Esophagus muscularis mucosa (tissue), 3 donors: Measurements from ENCODE around the gene TCF3.

Experiments used
- POLR2A ChIP-seq: fragments of 450-650 bp; IDR thresholded peaks from one replicate; pipeline ENCODE4 v1.6.1; 2017; ENCODE audit warnings: antibody characterized with exemption, moderate library complexity, mild to moderate bottlenecking, low read depth
- TF ChIP-seq, protein P1 (sequence below), 3 experiments: fragments of 200-600 bp in 2 of 3; fragments of 450-650 bp in 1 of 3; sonication (generic) in 2 of 3; IDR thresholded peaks; one replicate each; pipeline ENCODE4 v1.5.1; 2017 to 2019; ENCODE audit warnings: antibody characterized with exemption in 3 of 3, mild to moderate bottlenecking in 2 of 3, moderate library complexity in 1 of 3

DNA sequence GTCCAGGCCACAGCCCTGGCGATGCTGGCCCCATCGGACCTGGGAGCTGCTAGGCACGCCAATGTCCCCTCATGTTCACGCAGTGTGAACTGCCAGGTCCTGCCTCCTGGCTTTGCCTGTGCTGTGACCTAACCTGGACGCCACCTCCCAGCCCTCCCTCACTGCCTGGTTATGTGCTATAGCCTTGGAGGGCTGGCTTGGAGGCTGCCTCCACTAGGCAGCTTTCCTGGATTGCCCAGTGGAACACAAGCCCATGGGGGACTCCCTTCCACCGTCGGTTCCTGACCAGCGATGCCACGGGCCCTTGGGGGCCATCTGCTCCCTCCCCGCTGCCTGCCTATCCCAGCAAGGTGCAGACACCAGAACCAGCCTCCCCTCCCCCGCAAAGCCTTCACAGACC is 31.9 kb downstream of the TCF3 start:
- TF ChIP-seq, protein P1, sequence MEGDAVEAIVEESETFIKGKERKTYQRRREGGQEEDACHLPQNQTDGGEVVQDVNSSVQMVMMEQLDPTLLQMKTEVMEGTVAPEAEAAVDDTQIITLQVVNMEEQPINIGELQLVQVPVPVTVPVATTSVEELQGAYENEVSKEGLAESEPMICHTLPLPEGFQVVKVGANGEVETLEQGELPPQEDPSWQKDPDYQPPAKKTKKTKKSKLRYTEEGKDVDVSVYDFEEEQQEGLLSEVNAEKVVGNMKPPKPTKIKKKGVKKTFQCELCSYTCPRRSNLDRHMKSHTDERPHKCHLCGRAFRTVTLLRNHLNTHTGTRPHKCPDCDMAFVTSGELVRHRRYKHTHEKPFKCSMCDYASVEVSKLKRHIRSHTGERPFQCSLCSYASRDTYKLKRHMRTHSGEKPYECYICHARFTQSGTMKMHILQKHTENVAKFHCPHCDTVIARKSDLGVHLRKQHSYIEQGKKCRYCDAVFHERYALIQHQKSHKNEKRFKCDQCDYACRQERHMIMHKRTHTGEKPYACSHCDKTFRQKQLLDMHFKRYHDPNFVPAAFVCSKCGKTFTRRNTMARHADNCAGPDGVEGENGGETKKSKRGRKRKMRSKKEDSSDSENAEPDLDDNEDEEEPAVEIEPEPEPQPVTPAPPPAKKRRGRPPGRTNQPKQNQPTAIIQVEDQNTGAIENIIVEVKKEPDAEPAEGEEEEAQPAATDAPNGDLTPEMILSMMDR (IDR thresholded peaks at IDR 0.05), result no peak
- no peak for TF ChIP-seq POLR2A
